ENCODE data around the gene TRAPPC6A. TPM values are rescaled to one million over a fixed set of nuclear protein-coding genes. Genes with fewer than 3 reads are reported as not detected.

TRAPPC6A gene
- total RNA-seq, 1 experiment from 2014 or later, result 59.9 TPM

- peaks cover 7 to 10% (median 10%) of the 10 kb centered on the region in 3 experiments; a peak in 6 of 7 replicates for H3K36me3 Mint-ChIP-seq (ENCODE audit: insufficient read depth in 1 of 3, low read depth in 3 of 3)
- Histone ChIP-seq H3K4ac (ENCODE audit: low read depth, low read length) (no peak overlapping the region), H4K8ac (replicated peaks; ENCODE audit: insufficient read length, low read depth, low read length) (no peak overlapping the region), H3K9me3 (ENCODE audit: control insufficient read depth, low read depth, low read length) (no peaks in the 10 kb centered on the region), H2BK12ac (ENCODE audit: insufficient read length, low read depth, low read length) (no peak overlapping the region), H4K20me1 (ENCODE audit: control insufficient read depth, insufficient read depth, insufficient read length) (no peaks in the 10 kb centered on the region), H2BK15ac (ENCODE audit: low read depth, low read length) (no peak overlapping the region), H2BK120ac (ENCODE audit: low read depth, low read length, poor library complexity, severe bottlenecking) (no peak overlapping the region), H3K14ac (ENCODE audit: insufficient read depth, low read length) (peak overlapping the region; percentile 40; the same call in 1 of the 2 replicates), H3K27me3 (ENCODE audit: insufficient read depth, low read length) (no peaks in the 10 kb centered on the region), H3T11ph (ENCODE audit: low read length) (no peak overlapping the region), H2BK5ac (ENCODE audit: insufficient read length, low read length) (no peak overlapping the region), H3K23ac (ENCODE audit: insufficient read length, low read depth, low read length) (no peak overlapping the region), H3K4me2 (ENCODE audit: insufficient read depth, insufficient read length, low read length) (no peak overlapping the region), H3K18ac (ENCODE audit: insufficient read length, low read depth, low read length) (peak overlapping the region; percentile 28), H4K91ac (ENCODE audit: insufficient read length, low read depth, low read length) (no peak overlapping the region), H4K5ac (ENCODE audit: insufficient read length, low read depth, low read length) (no peak overlapping the region), H3K9ac (ENCODE audit: extremely low read depth, insufficient read length, low read length) (no peak overlapping the region), H2BK20ac (ENCODE audit: low read depth, low read length, poor library complexity, severe bottlenecking) (no peak overlapping the region), H2AFZ (ENCODE audit: low read length) (no peak overlapping the region), H3K79me1 (ENCODE audit: insufficient read depth, low read depth, low read length, poor library complexity, severe bottlenecking) (no peaks in the 10 kb centered on the region), H3K4me1 (ENCODE audit: insufficient read depth, low read length) (no peaks in the 10 kb centered on the region), H2AK5ac (ENCODE audit: insufficient read length, low read length) (no peak overlapping the region), H3K23me2 (ENCODE audit: insufficient read length, low read depth, low read length, poor library complexity, severe bottlenecking) (no peaks in the 10 kb centered on the region), H3K56ac (ENCODE audit: insufficient read length, low read depth, low read length) (no peak overlapping the region), H3K27ac (ENCODE audit: insufficient read length, low read depth, low read length) (no peak overlapping the region), H3K79me2 (ENCODE audit: insufficient read depth, low read length) (no peaks in the 10 kb centered on the region; the same call in 1 of the 2 replicates)
- no peaks in the 10 kb centered on the region for H3K27me3 Mint-ChIP-seq (ENCODE audit: low read depth)
- peaks cover 27 to 29% of the 10 kb centered on the region in 2 experiments for H3K4me1 Mint-ChIP-seq
- TF ChIP-seq CTCF (conservative IDR thresholded peaks at IDR 0.05), result no peak
- no CpG with 5 or more reads among the region's 12 CpGs for WGBS (ENCODE audit: extremely low coverage, insufficient read length, low lambda C conversion rate)
- peak overlapping the region in 2 of 3 experiments; percentile 87 to 88; a peak in 4 of 7 replicates for H3K27ac Mint-ChIP-seq
- H3K4me3 Mint-ChIP-seq, result no peak overlapping the region; a peak in 1 of 5 replicates
- no peak for DNase-seq
- no peaks in the 10 kb centered on the region for H3K9me3 Mint-ChIP-seq
Observed at GRCh38 chr19:45136507-45137178, 41.4 kb downstream of the TRAPPC6A start.

Measured in H9 (cell line).